GM23338 (cell line): ENCODE measurements around the gene COX7B2.

Source experiments
- CTCF ChIP-seq, 2 experiments: fragments of 200-600 bp in 1 of 2; sonication (generic) in 1 of 2; conservative IDR thresholded peaks; 2 replicates each; pipeline versions ENCODE4 v1.5.1 to v1.6.1; 2016 to 2017; ENCODE audit warnings: antibody characterized with exemption in 2 of 2, low read depth in 2 of 2, mild to moderate bottlenecking in 2 of 2, moderate library complexity in 1 of 2
- EZH2 ChIP-seq: fragments of 200-600 bp; sonication (generic); IDR thresholded peaks from one replicate; pipeline ENCODE4 v1.8.0; 2017; ENCODE audit warnings: antibody characterized with exemption, mild to moderate bottlenecking, low read depth; ENCODE audit not compliant: unreplicated experiment

- TF ChIP-seq CTCF (conservative IDR thresholded peaks at IDR 0.05; ENCODE audit: low read depth in 2 of 2) (peak; percentile 50 to 58; a peak in 3 of 4 replicates), EZH2 (no peak)
Observed at GRCh38 chr4:46937493-46937892, 28.4 kb upstream of the COX7B2 start.
